ENCODE measurements around the gene PCYT2.

The PCYT2 gene

DNA sequence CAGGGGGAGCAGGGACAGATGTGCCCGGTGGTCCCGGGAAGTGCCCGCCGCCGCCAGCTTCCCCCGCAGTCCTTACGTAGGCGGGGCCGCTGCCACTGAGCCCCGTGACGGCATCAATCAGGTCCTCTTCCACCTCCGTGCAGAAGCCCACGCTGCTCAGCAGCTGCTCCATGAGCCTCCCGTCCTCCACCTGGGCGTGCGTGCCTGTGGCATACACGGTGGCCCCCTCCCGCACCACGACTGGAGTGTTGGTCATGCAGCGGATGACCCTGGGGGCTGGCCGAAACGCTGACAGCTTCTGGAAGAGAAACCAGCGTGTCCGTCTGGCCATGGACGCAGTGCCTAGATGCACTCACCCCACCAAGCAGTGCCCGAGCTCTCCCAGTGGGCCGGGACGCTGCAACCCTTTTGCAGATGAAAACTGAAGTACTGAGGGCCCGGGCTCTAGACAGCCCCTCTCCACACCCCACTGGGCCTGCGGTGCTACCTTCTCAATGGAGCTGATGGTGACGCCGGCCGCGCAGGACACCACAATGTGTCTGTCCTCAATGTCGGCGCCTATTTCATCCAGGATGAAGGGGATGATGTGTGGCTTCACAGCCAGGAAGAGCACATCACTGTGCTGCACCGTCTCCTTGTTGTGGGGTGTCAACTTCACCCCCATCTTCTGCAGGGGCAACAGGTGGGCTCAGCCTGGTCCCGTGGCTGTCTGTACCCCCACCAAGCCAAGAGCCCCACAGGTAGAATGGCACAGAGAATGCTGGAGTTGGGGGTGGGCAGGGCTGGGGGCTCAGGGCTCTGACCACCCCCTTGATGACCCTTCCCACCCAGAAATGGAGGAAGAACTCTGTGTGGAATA, 23.9 kb upstream of the PCYT2 start:
- in situ Hi-C loops (cut with MboI; ENCODE audit: low sequenced_read_pairs) = no loop called here
- Histone ChIP-seq H3K4me1 (peaks cover 9% of the 10 kb centered on the region), H3K36me3 (replicated peaks) (peaks cover 36% of the 10 kb centered on the region), H3K9me3 (no peaks in the 10 kb centered on the region), H3K4me3 (no peak overlapping the region), H3K27me3 (ENCODE audit: low read depth) (no peaks in the 10 kb centered on the region)
- DNase-seq (ENCODE audit: low spot score in 2 of 2) = no peak

GRCh38 chr17:81934098-81934757, 23.0 kb upstream of the PCYT2 start:
- Histone ChIP-seq H3K4me3 (no peak overlapping the region), H3K4me1 (peaks cover 9% of the 10 kb centered on the region), H3K9me3 (no peaks in the 10 kb centered on the region), H3K27me3 (ENCODE audit: low read depth) (no peaks in the 10 kb centered on the region), H3K36me3 (replicated peaks) (peaks cover 36% of the 10 kb centered on the region)
- DNase-seq (ENCODE audit: low spot score in 2 of 2) = no peak
- in situ Hi-C loops (cut with MboI; ENCODE audit: low sequenced_read_pairs) = no loop called here

- DNase-seq (ENCODE audit: low spot score in 2 of 2) = no peak
- H3K36me3 ChIP-seq (replicated peaks) = peaks cover 36% of the 10 kb centered on the region
- H3K4me1 ChIP-seq = peaks cover 9% of the 10 kb centered on the region
- H3K4me3 ChIP-seq = no peak overlapping the region
- H3K9me3 ChIP-seq = no peaks in the 10 kb centered on the region
- in situ Hi-C loops (cut with MboI; ENCODE audit: low sequenced_read_pairs) = no loop called here
- H3K27me3 ChIP-seq (ENCODE audit: low read depth) = no peaks in the 10 kb centered on the region
Observed at GRCh38 chr17:81933178-81933699, 22.0 kb upstream of the PCYT2 start.

DNA sequence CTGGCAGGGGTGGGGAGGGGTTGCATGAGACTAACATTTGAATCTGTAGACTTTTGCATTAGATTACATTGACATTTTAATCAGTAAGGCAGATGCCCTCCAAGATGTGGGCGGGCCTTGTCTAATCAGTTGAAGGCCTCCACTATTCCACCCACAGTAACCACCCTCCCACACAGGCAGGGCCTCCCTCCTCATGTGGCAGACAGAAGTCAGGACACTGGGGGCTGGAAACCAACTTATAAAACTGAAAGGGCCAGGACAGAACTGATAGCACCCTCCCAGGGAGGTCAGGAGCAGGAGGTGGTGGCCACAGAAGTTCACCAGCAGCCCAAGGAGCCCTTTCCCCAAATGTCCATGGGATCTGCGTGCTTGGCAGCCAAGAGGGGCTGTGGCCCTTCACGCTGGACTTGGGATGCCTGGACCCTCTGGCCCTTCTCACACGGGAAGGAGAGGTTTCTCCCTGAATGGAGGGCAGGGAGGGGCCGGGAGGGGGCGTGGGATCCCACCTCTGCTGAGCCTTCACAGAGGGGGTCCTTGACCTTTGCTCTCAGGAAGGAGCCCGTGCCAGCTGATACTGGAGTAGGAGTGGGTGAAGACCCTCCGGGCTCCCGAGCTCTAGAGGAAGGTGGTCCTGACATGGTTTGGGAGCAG, 21.3 kb upstream of the PCYT2 start:
- Histone ChIP-seq H3K4me1 (peaks cover 6% of the 10 kb centered on the region), H3K27me3 (ENCODE audit: low read depth) (no peaks in the 10 kb centered on the region), H3K9me3 (no peaks in the 10 kb centered on the region), H3K36me3 (replicated peaks) (peaks cover 36% of the 10 kb centered on the region), H3K4me3 (no peak overlapping the region)
- DNase-seq (ENCODE audit: low spot score in 2 of 2) = no peak
- in situ Hi-C loops (cut with MboI; ENCODE audit: low sequenced_read_pairs) = no loop called here

GRCh38 chr17:81931557-81932332, 20.5 kb upstream of the PCYT2 start:
- Histone ChIP-seq H3K27me3 (ENCODE audit: low read depth) (no peaks in the 10 kb centered on the region), H3K4me1 (peaks cover 4% of the 10 kb centered on the region), H3K4me3 (no peak overlapping the region), H3K36me3 (replicated peaks) (peaks cover 36% of the 10 kb centered on the region), H3K9me3 (no peaks in the 10 kb centered on the region)
- in situ Hi-C loops (cut with MboI; ENCODE audit: low sequenced_read_pairs) = no loop called here
- no peak for DNase-seq (ENCODE audit: low spot score in 2 of 2)

DNA sequence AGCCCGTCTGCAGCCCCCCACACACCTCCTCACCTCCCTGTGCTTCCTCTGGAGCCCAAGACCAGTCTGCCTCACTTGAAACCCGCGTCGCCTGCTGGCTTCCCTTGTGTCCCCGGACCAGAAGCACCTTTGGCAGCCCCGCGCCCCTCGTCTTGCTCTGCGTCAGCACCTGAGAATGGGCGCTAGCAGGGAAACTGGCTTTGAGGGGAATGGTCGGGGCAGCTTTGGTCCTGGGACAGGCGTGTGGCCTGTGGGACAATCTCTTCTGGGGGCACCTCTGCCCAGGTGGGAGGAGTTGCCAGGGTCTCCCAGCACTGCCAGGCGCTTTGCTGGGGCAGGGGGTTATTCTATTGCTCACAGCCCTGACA, 20.0 kb upstream of the PCYT2 start:
- no peak overlapping the region for H3K4me3 ChIP-seq
- in situ Hi-C loops (cut with MboI; ENCODE audit: low sequenced_read_pairs) = no loop called here
- H3K9me3 ChIP-seq = no peaks in the 10 kb centered on the region
- peaks cover 6% of the 10 kb centered on the region for H3K4me1 ChIP-seq
- no peak for DNase-seq (ENCODE audit: low spot score in 2 of 2)
- H3K27me3 ChIP-seq (ENCODE audit: low read depth) = no peaks in the 10 kb centered on the region
- H3K36me3 ChIP-seq (replicated peaks) = peaks cover 36% of the 10 kb centered on the region

DNA sequence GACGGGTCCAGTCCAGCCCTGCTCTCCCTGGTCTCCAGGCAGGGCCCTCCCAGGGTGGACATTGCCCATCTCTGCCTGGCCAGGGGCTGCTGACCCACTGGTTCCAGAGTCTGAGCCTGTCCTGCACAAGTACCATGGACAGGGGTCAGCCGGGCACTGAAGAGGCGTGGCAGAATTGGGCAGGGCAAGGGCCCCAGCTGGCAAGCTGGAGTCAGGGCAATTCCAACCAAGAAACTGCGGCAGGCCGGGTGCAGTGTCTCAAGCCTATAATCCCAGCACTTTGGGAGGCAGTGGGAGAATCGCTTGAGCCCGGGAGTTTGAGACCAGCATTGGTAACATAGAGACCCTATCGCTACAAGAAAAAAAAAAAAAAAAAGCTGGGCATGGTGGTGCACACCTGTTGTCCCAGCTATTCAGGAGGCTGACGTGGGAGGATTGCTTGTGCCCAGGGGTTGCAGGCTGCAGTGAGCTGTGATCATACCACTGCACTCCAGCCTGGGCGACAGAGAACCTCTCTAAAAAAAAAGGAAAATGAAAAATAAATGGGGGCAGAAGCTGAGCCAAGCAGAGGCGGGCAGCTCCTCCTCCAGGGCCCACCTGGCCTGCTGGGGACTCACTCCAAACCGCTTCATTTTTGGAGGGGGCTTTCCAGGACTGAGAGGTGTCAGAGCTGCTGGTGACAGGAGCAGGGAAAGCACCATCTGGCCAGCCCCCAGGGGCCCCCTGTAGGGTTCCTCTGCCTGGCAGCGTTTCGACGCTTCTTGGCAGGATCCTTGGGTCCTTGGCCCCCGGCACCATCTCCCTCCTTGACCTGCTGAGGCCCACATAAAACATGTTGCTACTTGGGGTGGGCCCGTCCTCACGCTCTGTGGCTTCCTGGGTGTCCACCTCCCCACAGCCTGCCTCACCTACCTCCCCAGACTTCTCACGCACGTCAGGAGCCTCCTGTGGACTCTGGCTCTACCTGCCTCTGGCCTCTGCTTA, 19.2 kb upstream of the PCYT2 start:
- Histone ChIP-seq H3K27me3 (ENCODE audit: low read depth) (no peaks in the 10 kb centered on the region), H3K36me3 (replicated peaks) (peaks cover 30% of the 10 kb centered on the region)
- DNase-seq (ENCODE audit: low spot score in 2 of 2) = no peak

DNA sequence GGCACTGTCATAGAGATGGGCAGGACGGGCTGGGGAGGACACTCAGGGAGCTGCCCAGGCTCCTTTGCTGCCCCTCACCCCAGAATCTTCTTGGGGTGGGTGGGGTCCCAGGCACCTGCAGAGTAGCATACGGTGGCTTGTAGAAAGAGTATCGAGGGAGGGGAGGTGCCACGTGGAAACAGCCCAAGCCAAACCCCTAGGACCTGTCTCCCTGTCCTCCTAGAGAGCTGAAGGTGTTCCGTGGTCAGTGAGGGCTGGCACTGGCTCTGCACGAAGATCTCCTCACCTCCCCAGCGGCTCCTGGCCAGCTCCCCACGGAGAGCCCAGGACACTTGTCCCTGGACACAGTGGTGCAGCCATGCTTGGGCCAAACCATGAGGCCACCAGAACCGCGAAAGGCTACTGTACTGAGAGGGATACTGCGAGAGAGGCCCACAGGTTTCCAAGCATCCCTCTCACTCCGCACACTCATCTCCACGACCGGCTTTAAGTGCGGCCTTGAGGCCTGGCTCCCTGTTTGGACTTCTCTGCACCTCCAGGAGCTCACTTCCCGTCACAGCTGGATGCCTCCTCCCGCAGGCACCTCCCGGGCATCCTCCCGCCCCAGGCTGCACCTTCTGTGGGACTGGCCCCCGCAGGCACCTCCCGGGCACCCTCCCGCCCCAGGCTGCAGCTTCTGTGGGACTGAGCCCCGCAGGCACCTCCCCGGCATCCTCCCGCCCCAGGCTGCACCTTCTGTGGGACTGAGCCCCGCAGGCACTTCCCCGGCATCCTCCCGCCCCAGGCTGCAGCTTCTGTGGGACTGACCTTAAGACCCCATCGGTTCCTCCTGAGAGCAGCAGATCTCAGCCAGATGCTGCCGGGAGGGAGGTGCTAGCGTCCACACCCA, 18.3 kb upstream of the PCYT2 start:
- no peak overlapping the region for H3K4me3 ChIP-seq
- H3K4me1 ChIP-seq = peaks cover 3% of the 10 kb centered on the region; the same call in 1 of the 2 replicates
- no peaks in the 10 kb centered on the region for H3K27me3 ChIP-seq (ENCODE audit: low read depth)

More for the DNA sequence above, 19.2 kb upstream of the PCYT2 start:
- no peaks in the 10 kb centered on the region for H3K9me3 ChIP-seq
- peaks cover 3% of the 10 kb centered on the region; the same call in 1 of the 2 replicates for H3K4me1 ChIP-seq
- in situ Hi-C loops (cut with MboI; ENCODE audit: low sequenced_read_pairs) = no loop called here
- no peak overlapping the region for H3K4me3 ChIP-seq

GRCh38 chr17:81928544-81929252, 17.5 kb upstream of the PCYT2 start:
- Histone ChIP-seq H3K4me1 (peaks cover 7% of the 10 kb centered on the region; the same call in 1 of the 2 replicates), H3K36me3 (replicated peaks) (peaks cover 13% of the 10 kb centered on the region), H3K27me3 (ENCODE audit: low read depth) (no peaks in the 10 kb centered on the region), H3K4me3 (peak overlapping the region; percentile 40), H3K9me3 (no peaks in the 10 kb centered on the region)
- in situ Hi-C loops (cut with MboI; ENCODE audit: low sequenced_read_pairs) = loop anchor here (5.0 kb wide), 1 partner anchor 94 kb away; the partner anchor contains the start of genes CENPX and LRRC45
- no peak for DNase-seq (ENCODE audit: low spot score in 2 of 2)

More for the DNA sequence above, 18.3 kb upstream of the PCYT2 start:
- H3K9me3 ChIP-seq = no peaks in the 10 kb centered on the region
- no peak for DNase-seq (ENCODE audit: low spot score in 2 of 2)
- in situ Hi-C loops (cut with MboI; ENCODE audit: low sequenced_read_pairs) = loop anchor here (5.0 kb wide), 1 partner anchor 93 kb away; the partner anchor contains the start of genes CENPX and LRRC45
- peaks cover 21% of the 10 kb centered on the region for H3K36me3 ChIP-seq (replicated peaks)

GRCh38 chr17:81927653-81928543, 16.7 kb upstream of the PCYT2 start, which contains the start of gene MAFG:
MAFG (minus strand) TSS chr17:81927735; CDS start chr17:81923185, 4,550 bp downstream.
- H3K36me3 ChIP-seq (replicated peaks) = peaks cover 5% of the 10 kb centered on the region
- in situ Hi-C loops (cut with MboI; ENCODE audit: low sequenced_read_pairs) = loop anchor here (5.0 kb wide), 1 partner anchor 94 kb away; the partner anchor contains the start of genes CENPX and LRRC45
- DNase-seq (ENCODE audit: low spot score in 2 of 2) = peak; percentile 89 to 94
- peaks cover 11% of the 10 kb centered on the region; the same call in 1 of the 2 replicates for H3K4me1 ChIP-seq
- no peaks in the 10 kb centered on the region for H3K27me3 ChIP-seq (ENCODE audit: low read depth)
- peak within 1 kb of the TSS; percentile 56 for H3K4me3 ChIP-seq
- no peaks in the 10 kb centered on the region for H3K9me3 ChIP-seq

All from HAP-1 (cell line).